H1 (cell line): ENCODE results near the gene CTNNBL1. TPM values are rescaled to one million over a fixed set of nuclear protein-coding genes. Genes with fewer than 3 reads are reported as not detected.

ENCODE experiments used
- CHD7 ChIP-seq: fragments of 300-600 bp; sonication (generic); IDR thresholded peaks from 2 replicates; pipeline ENCODE4 v1.7.1; 2012; ENCODE audit warnings: low read length, moderate library complexity, mild to moderate bottlenecking, inconsistent platforms; ENCODE audit not compliant: insufficient replicate concordance
- POU5F1 ChIP-seq: IDR thresholded peaks from 2 replicates; pipeline ENCODE4 v1.6.1; 2011; ENCODE audit warnings: low read depth, mild to moderate bottlenecking, low read length, moderate library complexity
- polyA plus RNA-seq, 7 experiments: library from polyadenylated mRNA; depleted of rRNA in 3 of 7; stranded (reverse) in 5 of 7; unstranded in 2 of 7; fragments of >200 nt in 5 of 7; fragments of 200-250 nt in 2 of 7; gene quantifications; 1 replicate in 5 of 7; 2 replicates in 1 of 7; 4 replicates in 1 of 7; pipeline versions ENCODE4 v1.2.1 to v1.2.3, GENCODE V29; 2011 to 2013; ENCODE audit warnings: missing spikeins in 2 of 7, mixed read lengths in 2 of 7
- total RNA-seq: library from RNA; stranded (reverse); fragmentation: NEBNext Ultra II Directional; extraction: Animal tissue kit (Norgen Biotek cat#: 25700); gene quantifications from 2 replicates; pipeline ENCODE4 v1.2.1, GENCODE V29; 2021

The CTNNBL1 gene
- total and polyA plus RNA-seq, 2 of the 8 experiments (the other 6 are each of a cell fraction or from before 2014, with no cell fraction given): 19.6 to 81.6 TPM

GRCh38 chr20:37917461-37917860 is 223.6 kb downstream of the CTNNBL1 start (continued):
- TF ChIP-seq CHD7 (no peak), POU5F1 (no peak)
